T1000 (cell line): ENCODE measurements around the gene FAM163A.
A peak's percentile ranks its signal among the peaks of the same experiment; 100 is the strongest.
"Not testable (repeated sequence)": the region's sequence is repeated elsewhere in the genome, so short reads cannot be mapped to it uniquely, and the experiment has no call there.

Experiments
- DNase-seq: peaks from one replicate; lab custom pipeline; 2025; ENCODE audit warnings: mixed read lengths; lab: John Stamatoyannopoulos, UW

Gene FAM163A

GRCh38 chr1:179815641-179816040 lies 72.5 kb downstream of the FAM163A start:
- no peak for DNase-seq

- DNase-seq, result no peak
Observed at GRCh38 chr1:179816196-179816960, 73.3 kb downstream of the FAM163A start.

- no peak for DNase-seq
Observed at GRCh38 chr1:179817056-179817455, 74.0 kb downstream of the FAM163A start.

GRCh38 chr1:179817789-179818188 lies 74.7 kb downstream of the FAM163A start:
- peak; percentile 18 for DNase-seq

- no peak for DNase-seq
Observed at GRCh38 chr1:179818260-179818659, 75.2 kb downstream of the FAM163A start.

- no peak for DNase-seq
Observed at GRCh38 chr1:179818743-179819173, 75.7 kb downstream of the FAM163A start.

GRCh38 chr1:179820226-179820970 lies 77.3 kb downstream of the FAM163A start:
- no peak for DNase-seq

- DNase-seq, result no peak
Observed at GRCh38 chr1:179821524-179821923, 78.4 kb downstream of the FAM163A start.

- no peak for DNase-seq
Observed at GRCh38 chr1:179822065-179822464, 79.0 kb downstream of the FAM163A start.

- no peak for DNase-seq
Observed at GRCh38 chr1:179823693-179824092, 80.6 kb downstream of the FAM163A start.

- no peak for DNase-seq
Observed at GRCh38 chr1:179824265-179824664, 81.2 kb downstream of the FAM163A start.

- no peak for DNase-seq
Observed at GRCh38 chr1:179825206-179825605, 82.1 kb downstream of the FAM163A start.

- no peak for DNase-seq
Observed at GRCh38 chr1:179825798-179826460, 82.8 kb downstream of the FAM163A start.

GRCh38 chr1:179826626-179827280 lies 83.7 kb downstream of the FAM163A start:
- DNase-seq, result no peak

- DNase-seq, result no peak
Observed at GRCh38 chr1:179828554-179829110, 85.5 kb downstream of the FAM163A start.

- DNase-seq, result no peak
Observed at GRCh38 chr1:179831225-179831624, 88.1 kb downstream of the FAM163A start.

- DNase-seq, result no peak
Observed at GRCh38 chr1:179831852-179832699, 89.0 kb downstream of the FAM163A start.

- not testable (repeated sequence) for DNase-seq
Observed at GRCh38 chr1:179836686-179837445, 93.8 kb downstream of the FAM163A start.

GRCh38 chr1:179840107-179840506 lies 97.0 kb downstream of the FAM163A start:
- no peak for DNase-seq

GRCh38 chr1:179848233-179848632 lies 105.1 kb downstream of the FAM163A start:
- DNase-seq, result no peak
